GM12892 (cell line): ENCODE measurements around the gene RTEL1.

Experiments used
- POLR2A ChIP-seq: IDR thresholded peaks from 2 replicates; pipeline ENCODE4 v1.6.1; 2011; ENCODE audit warnings: low read depth, low read length, control low read depth
- TAF1 ChIP-seq: IDR thresholded peaks from 2 replicates; pipeline ENCODE4 v1.6.1; 2011; ENCODE audit warnings: low read depth, mild to moderate bottlenecking, control low read depth, low read length, borderline replicate concordance

DNA sequence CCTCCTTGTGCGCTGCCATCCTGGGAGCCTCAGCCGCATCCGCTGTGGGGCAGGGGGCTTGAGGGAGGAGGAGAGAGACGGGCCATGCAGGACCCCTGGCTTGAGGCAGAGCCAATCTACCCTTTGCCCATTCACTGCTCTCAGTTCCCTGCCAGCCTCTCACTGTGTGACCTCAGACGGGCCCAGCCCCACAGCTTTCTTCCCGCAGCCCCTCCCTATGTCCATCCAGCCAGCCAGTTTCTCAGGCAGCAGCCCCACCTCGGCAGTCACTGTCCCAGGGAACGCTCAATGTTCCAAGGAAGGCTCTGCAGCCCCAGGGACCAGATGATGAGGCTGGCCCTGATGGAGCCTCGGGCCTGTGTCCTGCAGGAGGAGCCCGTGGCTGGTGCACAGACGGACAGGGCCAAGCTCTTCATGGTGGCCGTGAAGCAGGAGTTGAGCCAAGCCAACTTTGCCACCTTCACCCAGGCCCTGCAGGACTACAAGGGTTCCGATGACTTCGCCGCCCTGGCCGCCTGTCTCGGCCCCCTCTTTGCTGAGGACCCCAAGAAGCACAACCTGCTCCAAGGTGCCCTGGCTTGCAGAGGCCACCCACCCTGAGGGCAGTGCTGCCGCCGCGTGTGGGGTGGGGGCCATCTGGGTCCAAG lies 34.4 kb downstream of the RTEL1 start:
- TF ChIP-seq TAF1, result no peak
- no peak for TF ChIP-seq POLR2A
